Measurements from ENCODE around the gene PRKD1.

DNA sequence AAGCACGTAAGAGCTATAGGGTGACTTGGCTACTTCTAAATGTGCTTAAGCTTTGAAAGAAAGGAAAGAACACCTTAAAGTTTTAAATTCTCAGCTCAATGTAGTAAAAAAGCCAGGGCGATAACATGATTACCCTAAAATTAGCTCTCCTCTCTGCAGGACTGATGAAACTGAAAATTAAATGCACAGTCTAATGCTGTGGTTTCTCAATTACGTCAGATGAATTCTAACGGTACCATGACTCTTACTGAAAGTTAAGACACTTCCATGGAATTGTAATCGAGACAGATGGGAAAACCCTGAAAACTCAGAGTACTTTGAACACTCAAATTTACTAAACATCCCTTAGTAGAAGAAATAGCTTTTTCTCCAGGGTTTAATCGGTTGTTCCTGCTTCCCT lies 25.9 kb upstream of the PRKD1 start:
- TF ChIP-seq SP1 (IDR thresholded peaks at IDR 0.05) = no peak
- no peak for TF ChIP-seq FOXK2 (IDR thresholded peaks at IDR 0.05)
- TF ChIP-seq HDGF (IDR thresholded peaks at IDR 0.05; ENCODE audit: borderline replicate concordance) = no peak
- TF ChIP-seq NFRKB (IDR thresholded peaks at IDR 0.05) = no peak
- TF ChIP-seq BHLHE40 (IDR thresholded peaks at IDR 0.05; ENCODE audit: borderline replicate concordance) = no peak
- TF ChIP-seq SUZ12 (IDR thresholded peaks at IDR 0.05) = no peak
- no peak for TF ChIP-seq ZNF384 (IDR thresholded peaks at IDR 0.05)
- no peak for TF ChIP-seq ARNT (IDR thresholded peaks at IDR 0.05)
- TF ChIP-seq FOXA1 (IDR thresholded peaks at IDR 0.05) = no peak
- TF ChIP-seq FOXM1 (IDR thresholded peaks at IDR 0.05; ENCODE audit: borderline replicate concordance) = no peak

All from HEK293T (cell line).